T-cell (primary cell): ENCODE measurements around the gene ANKRD22. TPM values are rescaled to one million over a fixed set of nuclear protein-coding genes. Genes with fewer than 3 reads are reported as not detected.
A peak's percentile ranks its signal among the peaks of the same experiment; 100 is the strongest.

Source experiments
- ATAC-seq, 4 experiments: fragments of 200-7000 bp in 3 of 4; fragments of 150-1000 bp in 1 of 4; cut with Tn5 transposase; replicated peaks in 1 of 4; 1 replicate in 3 of 4; 2 replicates in 1 of 4; pipeline ENCODE4 v1.10.0; 2021; ENCODE audit warnings: moderate library complexity in 3 of 4, mild to moderate bottlenecking in 2 of 4, moderate number of reproducible peaks in 1 of 4
- CTCF ChIA-PET, 2 donors: fragments of 300-600 bp; sonication (Branson Sonifier 250); formaldehyde crosslinking; loops; one replicate each; lab custom pipeline; 2022; ENCODE audit warnings: antibody characterized with exemption in 2 of 2; lab: Charles Lee
- POLR2A ChIA-PET, 2 donors: fragments of 300-600 bp; sonication (Branson Sonifier 250); formaldehyde crosslinking; loops; one replicate each; lab custom pipeline; 2022; ENCODE audit warnings: antibody characterized with exemption in 2 of 2; lab: Charles Lee
- DNase-seq, 35 experiments: peaks; one replicate each; pipeline versions ENCODE4 v3.0.0 to v3.0.0-alpha.2; 2013 to 2023
- H3K27ac ChIP-seq: one replicate; pipeline ENCODE4 v1.5.1; 2013; ENCODE audit warnings: low read length
- H3K27me3 ChIP-seq, 2 experiments: replicated peaks in 1 of 2; 1 replicate in 1 of 2; 2 replicates in 1 of 2; pipeline versions ENCODE4 v1.6.1 to v1.7.0; 2013; ENCODE audit warnings: low read length in 1 of 2, mixed read lengths in 1 of 2; ENCODE audit not compliant: control insufficient read depth in 2 of 2, insufficient read depth in 2 of 2; ENCODE audit errors: extremely low read depth in 1 of 2
- H3K36me3 ChIP-seq, 2 donors: 1 replicate in 1 of 2; 2 replicates in 1 of 2; pipeline versions ENCODE4 v1.6.1 to v1.7.0; 2013; ENCODE audit warnings: low read length in 1 of 2; ENCODE audit not compliant: control insufficient read depth in 2 of 2, insufficient read depth in 1 of 2; ENCODE audit errors: extremely low read depth in 1 of 2
- H3K4me1 ChIP-seq, 2 experiments: 1 replicate in 1 of 2; 2 replicates in 1 of 2; pipeline versions ENCODE4 v1.6.1 to v1.7.0; 2013; ENCODE audit warnings: low read length in 2 of 2, mixed read lengths in 1 of 2; ENCODE audit not compliant: insufficient read depth in 2 of 2, control insufficient read depth in 1 of 2; ENCODE audit errors: extremely low read depth in 1 of 2
- H3K4me3 ChIP-seq, 2 donors: 1 replicate in 1 of 2; 2 replicates in 1 of 2; pipeline versions ENCODE4 v1.5.1 to v1.7.0; 2013; ENCODE audit warnings: mild to moderate bottlenecking in 2 of 2, low read length in 1 of 2, moderate library complexity in 1 of 2; ENCODE audit not compliant: control insufficient read depth in 1 of 2; ENCODE audit errors: extremely low read depth in 1 of 2
- H3K9me3 ChIP-seq: 2 replicates; pipeline ENCODE4 v1.7.0; 2013
- H3K27ac Mint-ChIP-seq, 2 donors: one replicate each; pipeline ENCODE4 v1.8.0; 2020 to 2021; ENCODE audit warnings: mild to moderate bottlenecking in 2 of 2, mixed read lengths in 2 of 2
- H3K27me3 Mint-ChIP-seq, 2 donors: one replicate each; pipeline ENCODE4 v1.8.0; 2021 to 2022; ENCODE audit warnings: mixed read lengths in 2 of 2
- H3K36me3 Mint-ChIP-seq: one replicate; pipeline ENCODE4 v1.8.0; 2021; ENCODE audit warnings: mixed read lengths
- H3K4me1 Mint-ChIP-seq, 3 donors: one replicate each; pipeline ENCODE4 v1.8.0; 2020 to 2022; ENCODE audit warnings: mixed read lengths in 3 of 3, mild to moderate bottlenecking in 1 of 3
- H3K4me3 Mint-ChIP-seq, 3 donors: one replicate each; pipeline ENCODE4 v1.8.0; 2020 to 2022; ENCODE audit warnings: mild to moderate bottlenecking in 3 of 3, mixed read lengths in 3 of 3, moderate library complexity in 3 of 3
- H3K9me3 Mint-ChIP-seq, 3 donors: one replicate each; pipeline ENCODE4 v1.8.0; 2020 to 2022; ENCODE audit warnings: mixed read lengths in 3 of 3
- WGBS: methylation state at CpG from one replicate; pipeline ENCODE4 v1.1.5; 2013; ENCODE audit warnings: missing lambda C conversion rate; ENCODE audit not compliant: insufficient coverage; 5-methylcytosine and 5-hydroxymethylcytosine counted together
- total RNA-seq, 35 experiments: library from RNA in 6 of 35; stranded (reverse) in 6 of 35; fragments of 120-200 nt in 1 of 35; gene quantifications; one replicate each; pipeline versions ENCODE4 v1.2.1 to v1.2.4 and lab custom pipeline; 2013 to 2026

The ANKRD22 gene
- total RNA-seq (not detected), total RNA-seq (lab: John Stamatoyannopoulos, UW) (0 to 0.74 (median 0.25) reads per million in 29 experiments)
- total RNA-seq (2013) = 0.42 TPM

- no peaks in the 10 kb centered on the region for H3K9me3 ChIP-seq
- Mint-ChIP-seq H3K27me3 (no peaks in the 10 kb centered on the region), H3K9me3 (no peaks in the 10 kb centered on the region), H3K27ac (no peak within 1 kb of the TSS), H3K4me3 (no peak within 1 kb of the TSS), H3K36me3 (no peaks in the 10 kb centered on the region), H3K4me1 (peaks cover 7 to 10% (median 8%) of the 10 kb centered on the region in 3 donors)
- H3K36me3 ChIP-seq = no peaks in the 10 kb centered on the region
- CTCF ChIA-PET = interaction anchor here in 1 of 2 donors (1.1 kb wide), 1 partner anchor 14 kb away, joined by 3 read pairs; no protein-coding TSS in a partner anchor
- H3K4me3 ChIP-seq = no peak within 1 kb of the TSS
- 71% methylated on average over 2 of the region's 5 CpGs for WGBS
- no peaks in the 10 kb centered on the region for H3K27me3 ChIP-seq
- peaks cover 0 to 3% of the 10 kb centered on the region in 2 experiments for H3K4me1 ChIP-seq
- no peak for ATAC-seq
- H3K27ac ChIP-seq = no peak within 1 kb of the TSS
- no peak for DNase-seq
- POLR2A ChIA-PET = interaction anchor here in 1 of 2 donors (0.6 to 0.7 kb wide), 2 partner anchors 176 to 203 kb away, joined by 3 read pairs; no protein-coding TSS in a partner anchor
These were observed at the start of gene ANKRD22 for GRCh38 chr10:88851706-88852105. ANKRD22 (minus strand) TSS chr10:88851844; CDS start chr10:88851607, 237 bp downstream.

GRCh38 chr10:88899886-88900285, 48.2 kb upstream of the ANKRD22 start:
- Histone ChIP-seq H3K4me3 (no peak overlapping the region), H3K36me3 (peaks cover 7 to 35% of the 10 kb centered on the region in 2 donors), H3K4me1 (peaks cover 5 to 10% of the 10 kb centered on the region in 2 experiments), H3K9me3 (no peaks in the 10 kb centered on the region), H3K27ac (no peak overlapping the region), H3K27me3 (no peaks in the 10 kb centered on the region)
- ChIA-PET POLR2A (interaction anchor here in 1 of 2 donors (0.6 to 1.0 kb wide), 2 partner anchors 8 to 21 kb away, joined by 3 to 4 read pairs; no protein-coding TSS in a partner anchor), CTCF (interaction anchor here (0.9 to 1.7 kb wide), 5 partner anchors 12 to 64 kb away, joined by 3 to 4 read pairs (median 3); no protein-coding TSS in a partner anchor)
- ATAC-seq = no peak
- DNase-seq = no peak
- Mint-ChIP-seq H3K4me1 (peaks cover 40 to 64% (median 59%) of the 10 kb centered on the region in 3 donors), H3K9me3 (no peaks in the 10 kb centered on the region), H3K27me3 (no peaks in the 10 kb centered on the region), H3K36me3 (peaks cover 31% of the 10 kb centered on the region), H3K27ac (peak overlapping the region; percentile 1 to 28), H3K4me3 (no peak overlapping the region)
- WGBS = no CpG with 5 or more reads among the region's 2 CpGs

- Mint-ChIP-seq H3K4me1 (peaks cover 43 to 72% (median 67%) of the 10 kb centered on the region in 3 donors), H3K4me3 (no peak overlapping the region), H3K9me3 (no peaks in the 10 kb centered on the region), H3K27me3 (no peaks in the 10 kb centered on the region), H3K36me3 (peaks cover 25% of the 10 kb centered on the region), H3K27ac (no peak overlapping the region)
- ChIA-PET POLR2A (no interaction called here), CTCF (no interaction called here)
- DNase-seq (no peak), ATAC-seq (no peak)
- Histone ChIP-seq H3K4me1 (peaks cover 5 to 10% of the 10 kb centered on the region in 2 experiments), H3K9me3 (no peaks in the 10 kb centered on the region), H3K36me3 (peaks cover 7 to 24% of the 10 kb centered on the region in 2 donors), H3K4me3 (no peak overlapping the region), H3K27ac (no peak overlapping the region), H3K27me3 (no peaks in the 10 kb centered on the region)
- 93% methylated on average over 3 of the region's 3 CpGs for WGBS
These were observed 47.1 kb upstream of the ANKRD22 start for GRCh38 chr10:88898727-88899126.

DNA sequence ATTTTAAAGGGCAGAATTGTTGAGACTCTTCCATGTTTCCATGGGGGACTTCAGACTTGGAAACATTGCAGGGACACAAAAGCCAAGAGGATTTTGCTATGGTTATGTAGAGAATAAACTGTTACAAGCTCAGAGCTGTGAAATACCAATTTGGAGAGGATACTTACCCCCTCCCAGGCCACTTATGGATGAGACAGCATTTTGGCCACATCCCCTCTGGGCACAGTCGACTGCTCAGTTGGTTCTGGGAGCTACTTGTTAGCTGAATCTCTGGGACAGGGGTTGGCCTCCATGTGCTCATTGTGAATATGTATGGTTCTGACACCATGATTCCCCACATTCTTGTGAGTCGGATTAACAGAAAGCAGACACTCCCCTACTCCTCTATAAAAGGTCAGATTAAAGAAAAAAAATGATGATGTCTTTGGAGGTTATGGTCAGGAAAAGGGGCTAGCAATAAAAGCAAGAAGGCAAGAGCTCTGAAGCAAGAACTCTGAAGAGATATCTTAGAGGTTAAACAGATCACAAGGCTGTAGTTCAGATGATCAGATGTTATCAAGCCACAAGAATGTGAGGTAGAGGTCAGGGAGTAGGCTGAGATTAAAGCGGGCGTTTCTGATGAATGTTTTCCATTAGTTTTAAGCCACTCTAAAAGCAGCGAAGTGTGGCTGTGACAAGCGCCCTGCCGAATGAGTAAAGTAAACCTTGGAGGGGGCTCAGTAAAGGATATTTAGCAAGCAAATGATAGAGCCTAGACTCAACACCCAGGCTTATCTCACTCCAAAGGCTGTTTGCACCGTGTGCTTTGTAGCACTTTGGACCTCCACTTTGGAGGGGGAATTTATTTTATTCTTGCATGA, 45.6 kb upstream of the ANKRD22 start:
- H3K9me3 Mint-ChIP-seq = no peaks in the 10 kb centered on the region
- POLR2A ChIA-PET = interaction anchor here in 1 of 2 donors (0.8 kb wide), 1 partner anchor 302 kb away, joined by 3 read pairs; no protein-coding TSS in a partner anchor
- Histone ChIP-seq H3K4me3 (no peak overlapping the region), H3K9me3 (no peaks in the 10 kb centered on the region), H3K4me1 (peaks cover 5 to 11% of the 10 kb centered on the region in 2 experiments), H3K27me3 (no peaks in the 10 kb centered on the region), H3K27ac (no peak overlapping the region), H3K36me3 (peaks cover 1 to 9% of the 10 kb centered on the region in 2 donors)
- H3K4me3 Mint-ChIP-seq = peak overlapping the region in 1 of 3 donors; percentile 12
- H3K4me1 Mint-ChIP-seq = peaks cover 54 to 78% (median 73%) of the 10 kb centered on the region in 3 donors
- peaks cover 17% of the 10 kb centered on the region for H3K36me3 Mint-ChIP-seq
- ATAC-seq (peak; percentile 42 to 64 (median 48)), DNase-seq (no peak)
- WGBS = no CpG with 5 or more reads among the region's 8 CpGs
- no peaks in the 10 kb centered on the region for H3K27me3 Mint-ChIP-seq
- H3K27ac Mint-ChIP-seq = peak overlapping the region; percentile 13 to 17
- CTCF ChIA-PET = no interaction called here

GRCh38 chr10:88896372-88896993, 44.8 kb upstream of the ANKRD22 start:
- peak overlapping the region in 1 of 3 donors; percentile 12 for H3K4me3 Mint-ChIP-seq
- ChIA-PET CTCF (interaction anchor here (1.1 to 1.7 kb wide), 2 partner anchors 11 to 61 kb away, joined by 3 to 4 read pairs; no protein-coding TSS in a partner anchor), POLR2A (interaction anchor here in 1 of 2 donors (0.8 kb wide), 1 partner anchor 303 kb away, joined by 3 read pairs; no protein-coding TSS in a partner anchor)
- no peaks in the 10 kb centered on the region for H3K9me3 ChIP-seq
- H3K27ac ChIP-seq = no peak overlapping the region
- H3K27me3 ChIP-seq = no peaks in the 10 kb centered on the region
- peaks cover 5 to 13% of the 10 kb centered on the region in 2 experiments for H3K4me1 ChIP-seq
- no CpG with 5 or more reads among the region's 4 CpGs for WGBS
- H3K36me3 ChIP-seq = peaks cover 0 to 3% of the 10 kb centered on the region in 2 donors
- no peak overlapping the region for H3K4me3 ChIP-seq
- H3K27me3 Mint-ChIP-seq = no peaks in the 10 kb centered on the region
- H3K9me3 Mint-ChIP-seq = no peaks in the 10 kb centered on the region
- DNase-seq (no peak), ATAC-seq (no peak)
- H3K27ac Mint-ChIP-seq = peak overlapping the region; percentile 7 to 45
- peaks cover 58 to 74% (median 74%) of the 10 kb centered on the region in 3 donors for H3K4me1 Mint-ChIP-seq
- peaks cover 12% of the 10 kb centered on the region for H3K36me3 Mint-ChIP-seq
